SK-N-SH (cell line): ENCODE measurements around the gene KRT84. TPM values are rescaled to one million over a fixed set of nuclear protein-coding genes. Genes with fewer than 3 reads are reported as not detected.

Source experiments
- CTCF ChIA-PET: fragments of 300-600, 350-600 bp; formaldehyde crosslinking; extraction: SDS; loops from one replicate; lab custom pipeline; 2021; lab: Yijun Ruan, JAX
- POLR2A ChIA-PET: fragments of 350-600 bp; sonication (Branson Sonifier 250); formaldehyde crosslinking; extraction: SDS; loops from one replicate; lab custom pipeline; 2020; ENCODE audit warnings: antibody characterized with exemption, inconsistent platforms; lab: Yijun Ruan, JAX
- DNase-seq: peaks from one replicate; pipeline ENCODE4 v3.0.0; 2012
- H2AFZ ChIP-seq: fragments of 200-600 bp; sonication (generic); 2 replicates; pipeline ENCODE4 v1.8.1; 2016; ENCODE audit warnings: antibody characterized with exemption, mild to moderate bottlenecking, low read depth
- H3F3A ChIP-seq: fragments of 200-600 bp; sonication (generic); replicated peaks from 2 replicates; pipeline ENCODE3; 2016; ENCODE audit warnings: antibody characterized with exemption, mild to moderate bottlenecking; ENCODE audit not compliant: insufficient read depth
- H3K27ac ChIP-seq, 2 experiments: fragments of 200-500 bp in 1 of 2; fragments of 200-600 bp in 1 of 2; sonication (Bioruptor generic) in 1 of 2; sonication (generic), shearing (Covaris generic) in 1 of 2; 2 replicates each; pipeline versions ENCODE4 v1.5.1 to v1.6.1; 2014 to 2016; ENCODE audit warnings: low read depth in 2 of 2, inconsistent platforms in 1 of 2, low read length in 1 of 2, mild to moderate bottlenecking in 1 of 2, mixed read lengths in 1 of 2
- H3K27me3 ChIP-seq: fragments of 200-600 bp; sonication (generic), shearing (Covaris generic); 2 replicates; pipeline ENCODE4 v1.6.1; 2016; ENCODE audit warnings: mixed run types; ENCODE audit not compliant: insufficient read depth
- H3K36me3 ChIP-seq, 2 experiments: fragments of 200-500 bp in 1 of 2; fragments of 200-600 bp in 1 of 2; sonication (Bioruptor generic) in 1 of 2; sonication (generic) in 1 of 2; replicated peaks in 1 of 2; 2 replicates each; pipeline versions ENCODE3 to v1.5.1; 2014 to 2016; ENCODE audit warnings: low read length in 1 of 2, mild to moderate bottlenecking in 1 of 2; ENCODE audit not compliant: insufficient read depth in 2 of 2, control insufficient read depth in 1 of 2
- H3K4me1 ChIP-seq, 2 experiments: fragments of 200-500 bp in 1 of 2; fragments of 200-600 bp in 1 of 2; sonication (Bioruptor generic) in 1 of 2; sonication (generic), shearing (Covaris generic) in 1 of 2; 2 replicates each; pipeline versions ENCODE4 v1.5.1 to v1.6.1; 2014 to 2016; ENCODE audit warnings: low read depth in 1 of 2, low read length in 1 of 2, mixed run types in 1 of 2; ENCODE audit not compliant: insufficient read depth in 2 of 2, control insufficient read depth in 1 of 2
- H3K4me2 ChIP-seq: fragments of 200-600 bp; sonication (generic), shearing (Covaris generic); 2 replicates; pipeline ENCODE4 v1.6.1; 2017; ENCODE audit warnings: mixed run types
- H3K4me3 ChIP-seq, 2 experiments: fragments of 200-500 bp in 1 of 2; fragments of 200-600 bp in 1 of 2; sonication (Bioruptor generic) in 1 of 2; sonication (generic), shearing (Covaris generic) in 1 of 2; 2 replicates each; pipeline versions ENCODE4 v1.5.1 to v1.8.1; 2014 to 2016; ENCODE audit warnings: low read depth in 2 of 2, inconsistent platforms in 1 of 2, low read length in 1 of 2, mild to moderate bottlenecking in 1 of 2, mixed read lengths in 1 of 2, moderate library complexity in 1 of 2
- H3K79me2 ChIP-seq: fragments of 200-600 bp; sonication (generic); 2 replicates; pipeline ENCODE4 v1.8.1; 2017; ENCODE audit warnings: mild to moderate bottlenecking; ENCODE audit not compliant: insufficient read depth
- H3K9ac ChIP-seq: fragments of 200-600 bp; sonication (generic); 2 replicates; pipeline ENCODE4 v1.6.1; 2017; ENCODE audit warnings: mixed run types
- H3K9me2 ChIP-seq: fragments of 200-600 bp; sonication (generic); 2 replicates; pipeline ENCODE4 v1.6.1; 2017; ENCODE audit warnings: mixed run types
- H3K9me3 ChIP-seq: fragments of 200-600 bp; sonication (generic); 2 replicates; pipeline ENCODE4 v1.6.1; 2017; ENCODE audit warnings: mixed run types, mild to moderate bottlenecking, moderate library complexity
- H4K20me1 ChIP-seq: fragments of 200-600 bp; sonication (generic); 2 replicates; pipeline ENCODE4 v1.6.1; 2017; ENCODE audit warnings: mild to moderate bottlenecking, mixed run types; ENCODE audit not compliant: insufficient read depth
- CTCF ChIP-seq: fragments of 200-600 bp; sonication (generic); IDR thresholded peaks from 2 replicates; pipeline ENCODE4 v1.6.1; 2017; ENCODE audit warnings: antibody characterized with exemption, mild to moderate bottlenecking, moderate library complexity
- EP300 ChIP-seq, 2 experiments: IDR thresholded peaks; 2 replicates each; pipeline versions ENCODE4 v1.4.0 to v1.6.1; 2012; ENCODE audit warnings: borderline replicate concordance in 1 of 2, low read depth in 1 of 2, low read length in 1 of 2
- EZH2phosphoT487 ChIP-seq: fragments of 200-600 bp; sonication (generic); IDR thresholded peaks from 2 replicates; pipeline ENCODE4 v1.6.1; 2017; ENCODE audit warnings: low read depth, mixed run types, mild to moderate bottlenecking, antibody characterized with exemption, moderate library complexity, borderline replicate concordance
- FOSL2 ChIP-seq: IDR thresholded peaks from 2 replicates; pipeline ENCODE4 v1.4.0; 2012; ENCODE audit warnings: low read depth, mild to moderate bottlenecking, moderate library complexity, borderline replicate concordance
- FOXM1 ChIP-seq: IDR thresholded peaks from 2 replicates; pipeline ENCODE4 v1.4.0; 2012; ENCODE audit warnings: low read depth, mild to moderate bottlenecking
- GABPA ChIP-seq: IDR thresholded peaks from 2 replicates; pipeline ENCODE4 v1.4.0; 2012; ENCODE audit warnings: low read depth, mild to moderate bottlenecking
- GATA2 ChIP-seq: sonication (generic); formaldehyde crosslinking; IDR thresholded peaks from 2 replicates; pipeline ENCODE4 v1.5.0; 2020; ENCODE audit warnings: mild to moderate bottlenecking, missing genetic modification reagents
- IRF3 ChIP-seq: fragments of 150-350 bp; IDR thresholded peaks from 2 replicates; pipeline ENCODE4 v1.6.1; 2016; ENCODE audit warnings: mild to moderate bottlenecking, low read depth, low read length
- JUND ChIP-seq: IDR thresholded peaks from 2 replicates; pipeline ENCODE4 v1.4.0; 2012
- MXI1 ChIP-seq: IDR thresholded peaks from 2 replicates; pipeline ENCODE4 v1.6.1; 2012; ENCODE audit warnings: mild to moderate bottlenecking, low read depth, low read length, improper control_type of control experiment
- NFIC ChIP-seq: IDR thresholded peaks from 2 replicates; pipeline ENCODE4 v1.4.0; 2012; ENCODE audit warnings: borderline replicate concordance
- NRF1 ChIP-seq: IDR thresholded peaks from 2 replicates; pipeline ENCODE4 v1.6.1; 2012; ENCODE audit warnings: low read depth, mild to moderate bottlenecking, low read length
- PBX3 ChIP-seq: IDR thresholded peaks from 2 replicates; pipeline ENCODE4; 2012
- RCOR1 ChIP-seq: fragments of 150-350 bp; IDR thresholded peaks from 2 replicates; pipeline ENCODE4 v1.6.1; 2017; ENCODE audit warnings: antibody characterized with exemption, low read length
- REST ChIP-seq: IDR thresholded peaks from 2 replicates; pipeline ENCODE4 v1.6.1; 2012; ENCODE audit warnings: mild to moderate bottlenecking, low read depth, low read length, moderate library complexity
- RFX5 ChIP-seq: IDR thresholded peaks from 2 replicates; pipeline ENCODE4 v1.6.1; 2012; ENCODE audit warnings: mild to moderate bottlenecking, improper control_type of control experiment, low read length
- TCF12 ChIP-seq: IDR thresholded peaks from 2 replicates; pipeline ENCODE4 v1.4.0; 2012
- USF1 ChIP-seq: IDR thresholded peaks from 2 replicates; pipeline ENCODE4 v1.4.0; 2012; ENCODE audit warnings: low read depth, borderline replicate concordance
- YY1 ChIP-seq: IDR thresholded peaks from 2 replicates; pipeline ENCODE4 v1.4.0; 2012; ENCODE audit warnings: low read depth, mild to moderate bottlenecking
- WGBS: methylation state at CpG from one replicate; pipeline ENCODE4 v1.1.6; 2017; ENCODE audit warnings: low lambda C conversion rate; 5-methylcytosine and 5-hydroxymethylcytosine counted together
- polyA plus RNA-seq, 3 experiments: library from polyadenylated mRNA; depleted of rRNA; stranded (reverse); fragments of >200 nt; gene quantifications; 2 replicates each; pipeline ENCODE4 v1.2.3, GENCODE V29; 2012

The KRT84 gene
- polyA plus RNA-seq, 1 of the 3 experiments (the other 2 are of a cell fraction): not detected

- no peak for DNase-seq
- Histone ChIP-seq H3F3A (no peaks in the 10 kb centered on the region), H3K27ac (no peak overlapping the region), H4K20me1 (no peaks in the 10 kb centered on the region), H3K9me2 (no peaks in the 10 kb centered on the region), H3K4me3 (no peak overlapping the region), H3K4me2 (no peak overlapping the region; the same call in 1 of the 2 replicates), H3K9ac (no peak overlapping the region), H3K27me3 (peaks cover 48% of the 10 kb centered on the region), H3K79me2 (no peaks in the 10 kb centered on the region), H3K36me3 (no peaks in the 10 kb centered on the region), H3K4me1 (no peaks in the 10 kb centered on the region), H3K9me3 (peaks cover 7% of the 10 kb centered on the region; the same call in 1 of the 2 replicates), H2AFZ (no peak overlapping the region)
- TF ChIP-seq TCF12 (no peak), RFX5 (no peak), EP300 (IDR thresholded peaks at IDR 0.05; ENCODE audit: borderline replicate concordance in 1 of 2, low read depth in 1 of 2, low read length in 1 of 2) (no peak), FOSL2 (no peak), GABPA (no peak), NFIC (no peak), JUND (no peak), RCOR1 (no peak), YY1 (no peak), MXI1 (no peak), NRF1 (no peak), CTCF (no peak)
- WGBS: 47% methylated on average over 12 of the region's 12 CpGs
- ChIA-PET POLR2A (no interaction called here), CTCF (interaction anchor here (0.6 to 6.6 kb wide), 20 partner anchors 7 to 610 kb away, joined by 3 to 111 read pairs (median 10); no protein-coding TSS in a partner anchor)
Measured at GRCh38 chr12:52370926-52371608, 14.4 kb downstream of the KRT84 start.

GRCh38 chr12:52369809-52370208 is 15.6 kb downstream of the KRT84 start:
- Histone ChIP-seq H3K9me2 (no peaks in the 10 kb centered on the region), H3K9me3 (peaks cover 7% of the 10 kb centered on the region; the same call in 1 of the 2 replicates), H3F3A (no peaks in the 10 kb centered on the region), H3K4me3 (no peak overlapping the region), H3K79me2 (no peaks in the 10 kb centered on the region), H2AFZ (no peak overlapping the region), H3K9ac (no peak overlapping the region), H3K4me2 (no peak overlapping the region), H3K27me3 (peaks cover 50% of the 10 kb centered on the region), H3K4me1 (no peaks in the 10 kb centered on the region), H4K20me1 (no peaks in the 10 kb centered on the region), H3K27ac (no peak overlapping the region), H3K36me3 (no peaks in the 10 kb centered on the region)
- POLR2A ChIA-PET: no interaction called here
- CTCF ChIA-PET: interaction anchor here (0.6 to 6.6 kb wide), 15 partner anchors 9 to 611 kb away, joined by 3 to 111 read pairs (median 5); no protein-coding TSS in a partner anchor
- 17% methylated on average over 2 of the region's 6 CpGs for WGBS
- DNase-seq: no peak
- TF ChIP-seq FOXM1 (no peak), FOSL2 (no peak), GABPA (no peak), USF1 (no peak), NRF1 (no peak), RFX5 (no peak), PBX3 (no peak), GATA2 (no peak), IRF3 (no peak), EZH2phosphoT487 (no peak), REST (no peak)
